OCI-M1 (cell line): ENCODE measurements around the gene MCM3AP.
"Not testable (repeated sequence)": the region's sequence is repeated elsewhere in the genome, so short reads cannot be mapped to it uniquely, and the experiment has no call there.

Source experiments
- DNase-seq: peaks from one replicate; lab custom pipeline; 2025; lab: John Stamatoyannopoulos, UW

The MCM3AP gene

GRCh38 chr21:46311568-46311967 is 26.2 kb upstream of the MCM3AP start:
- no peak for DNase-seq

DNA sequence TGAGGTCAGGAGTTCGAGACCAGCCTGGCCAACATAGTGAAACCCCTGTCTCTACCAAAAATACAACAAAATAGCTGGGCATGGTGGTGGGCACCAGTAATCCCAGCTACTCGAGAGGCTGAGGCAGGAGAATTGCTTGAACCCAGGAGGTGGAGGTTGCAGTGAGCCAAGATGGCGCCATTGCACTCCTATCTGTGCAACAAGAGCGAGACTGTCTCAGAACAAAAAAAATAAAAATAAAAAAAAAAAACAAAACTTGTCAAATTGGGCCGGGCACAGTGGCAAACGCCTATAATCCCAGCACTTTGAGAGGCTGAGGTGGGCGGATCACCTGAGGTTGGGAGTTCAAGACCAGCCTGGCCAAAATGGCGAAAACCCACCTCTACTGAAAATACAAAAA is 24.8 kb upstream of the MCM3AP start:
- not testable (repeated sequence) for DNase-seq

DNA sequence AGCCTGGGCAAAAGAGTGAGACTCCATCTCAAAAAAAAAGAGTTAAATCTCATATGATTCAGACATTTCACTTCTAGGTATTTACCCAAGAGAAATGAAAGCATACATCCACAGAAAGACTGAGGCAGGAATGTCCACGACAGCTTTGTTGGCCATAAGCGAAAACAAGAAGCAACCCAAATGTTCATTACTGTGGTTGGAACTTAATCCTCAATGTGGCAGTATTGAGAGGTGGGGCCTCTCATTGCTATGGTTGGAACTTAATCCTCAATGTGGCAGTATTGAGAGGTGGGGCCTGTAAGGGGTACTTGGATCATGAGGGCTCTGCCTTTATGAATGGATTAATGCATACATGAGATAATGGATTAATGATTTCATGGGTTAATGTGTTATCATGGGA is 23.0 kb upstream of the MCM3AP start:
- DNase-seq = no peak

DNA sequence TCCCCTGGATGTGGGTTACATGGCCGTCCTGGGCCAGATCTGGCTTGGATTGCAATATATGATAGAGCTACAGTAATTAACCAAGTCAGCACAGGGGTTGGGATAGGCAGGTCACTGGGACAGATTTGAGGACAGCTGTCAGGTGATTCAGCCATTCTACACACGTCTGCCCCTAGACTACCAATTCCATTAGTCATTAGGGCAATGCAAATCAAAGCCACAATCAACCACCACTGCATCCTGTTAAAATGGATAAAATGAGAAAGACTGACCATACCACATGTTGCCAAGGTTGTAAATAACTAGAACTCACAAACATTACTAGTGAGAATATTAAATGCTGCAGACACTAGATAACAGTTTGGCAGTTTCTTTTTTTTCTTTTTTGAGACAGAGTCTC is 22.2 kb upstream of the MCM3AP start:
- DNase-seq = peak; percentile 71

GRCh38 chr21:46304955-46305354 is 19.5 kb upstream of the MCM3AP start:
- no peak for DNase-seq

GRCh38 chr21:46304437-46304836 is 19.0 kb upstream of the MCM3AP start:
- DNase-seq = no peak

- no peak for DNase-seq
These were observed 16.3 kb upstream of the MCM3AP start for GRCh38 chr21:46301759-46302158.

- DNase-seq = no peak
These were observed 13.8 kb upstream of the MCM3AP start for GRCh38 chr21:46299167-46299566.

DNA sequence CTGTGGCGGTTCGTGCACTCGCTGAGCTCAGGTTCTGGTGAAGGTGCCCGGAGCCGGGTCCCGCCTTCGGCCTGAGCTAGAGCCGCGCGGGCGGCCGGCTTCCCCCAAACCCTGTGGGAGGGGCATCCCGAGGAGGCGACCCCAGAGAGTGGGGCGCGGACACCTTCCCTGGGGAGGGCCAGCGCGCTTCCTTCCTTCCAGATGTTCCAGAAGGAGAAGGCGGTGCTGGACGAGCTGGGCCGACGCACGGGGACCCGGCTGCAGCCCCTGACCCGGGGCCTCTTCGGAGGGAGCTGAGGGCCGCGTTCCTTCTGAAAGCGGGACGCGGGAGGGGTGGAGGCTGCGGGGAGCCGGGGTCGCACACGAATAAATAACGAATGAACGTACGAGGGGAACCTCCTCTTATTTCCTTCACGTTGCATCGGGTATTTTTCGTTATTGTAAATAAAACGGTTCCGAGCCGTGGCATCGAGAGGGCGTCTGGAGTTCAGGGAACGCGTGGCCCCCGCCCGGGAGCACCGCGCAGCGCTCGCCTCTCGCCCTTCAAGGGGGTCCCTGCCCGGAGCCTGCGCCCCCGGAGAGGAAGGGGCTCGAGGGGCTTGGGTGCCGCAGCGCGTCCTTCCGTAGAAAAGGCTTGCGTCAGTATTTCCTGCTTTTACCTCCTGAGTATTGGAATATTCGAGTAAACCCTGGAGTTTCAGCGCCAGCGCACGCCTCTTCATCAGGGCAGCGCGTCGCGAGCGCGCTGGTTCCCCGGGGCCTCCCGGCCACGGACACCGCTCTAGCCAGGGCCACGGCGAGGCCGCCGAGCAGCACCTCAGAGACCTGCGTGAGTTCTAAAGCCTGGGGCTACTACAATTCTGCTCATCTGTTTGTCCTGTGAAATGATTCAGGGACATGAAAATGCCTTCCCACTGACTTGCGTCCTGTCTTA is 12.2 kb upstream of the MCM3AP start:
- DNase-seq = no peak

- no peak for DNase-seq
These were observed 10.8 kb upstream of the MCM3AP start for GRCh38 chr21:46295996-46296752.

DNA sequence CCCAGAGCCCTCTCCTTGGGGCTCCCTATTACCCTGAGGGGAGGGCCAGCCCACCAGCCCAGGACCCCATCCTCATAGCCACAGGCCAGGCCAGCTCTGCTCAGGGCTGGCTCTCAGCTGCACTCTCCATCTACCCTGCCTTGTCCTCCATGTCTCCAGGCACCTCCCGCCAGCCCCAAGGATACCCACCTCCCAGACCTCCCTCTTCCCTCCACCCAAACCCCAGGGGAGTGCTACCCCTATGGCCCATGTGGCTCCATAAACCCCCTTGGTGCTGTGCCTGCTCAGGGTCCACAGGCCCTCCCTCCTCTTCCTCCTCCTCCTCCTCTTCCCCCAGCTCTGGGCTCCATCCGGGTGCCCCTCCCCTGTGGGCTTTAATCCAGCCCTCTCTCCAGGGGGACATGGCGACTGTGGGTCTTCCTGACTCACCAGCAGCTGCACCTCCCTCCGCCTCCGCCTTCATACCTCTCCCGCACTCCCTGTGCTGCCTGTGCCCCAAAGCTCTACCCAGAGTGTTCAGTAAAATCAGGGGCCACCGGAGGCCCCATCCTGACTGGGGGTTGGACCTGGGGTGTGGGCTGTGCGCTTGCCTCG is 9.9 kb upstream of the MCM3AP start:
- DNase-seq = no peak

DNA sequence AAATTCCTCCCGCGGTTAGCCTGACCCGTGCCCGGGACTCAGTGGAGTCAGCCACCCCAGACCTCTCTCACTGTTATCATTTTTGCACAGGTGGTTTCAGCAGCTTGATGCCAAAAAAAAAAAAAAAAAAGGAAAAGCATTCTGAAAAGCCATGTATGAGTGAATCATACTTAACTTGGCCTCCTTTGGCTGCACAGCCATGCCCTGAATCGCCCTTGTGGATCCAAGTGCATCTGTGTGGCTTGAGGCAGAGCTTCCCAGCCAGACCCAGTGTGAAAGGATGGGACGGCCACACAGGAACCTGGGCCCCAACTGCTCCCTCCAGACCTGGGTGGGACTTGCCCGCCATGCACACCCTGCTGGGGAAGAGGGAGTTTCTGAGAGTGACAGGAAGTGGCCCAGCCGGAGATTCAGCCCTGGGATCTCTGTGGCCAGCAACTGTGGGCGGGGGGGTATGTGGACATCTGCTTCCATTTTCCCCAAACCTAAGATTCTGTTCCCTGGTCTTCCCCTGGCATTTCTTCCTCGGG is 9.3 kb upstream of the MCM3AP start:
- peak; percentile 94 for DNase-seq

DNA sequence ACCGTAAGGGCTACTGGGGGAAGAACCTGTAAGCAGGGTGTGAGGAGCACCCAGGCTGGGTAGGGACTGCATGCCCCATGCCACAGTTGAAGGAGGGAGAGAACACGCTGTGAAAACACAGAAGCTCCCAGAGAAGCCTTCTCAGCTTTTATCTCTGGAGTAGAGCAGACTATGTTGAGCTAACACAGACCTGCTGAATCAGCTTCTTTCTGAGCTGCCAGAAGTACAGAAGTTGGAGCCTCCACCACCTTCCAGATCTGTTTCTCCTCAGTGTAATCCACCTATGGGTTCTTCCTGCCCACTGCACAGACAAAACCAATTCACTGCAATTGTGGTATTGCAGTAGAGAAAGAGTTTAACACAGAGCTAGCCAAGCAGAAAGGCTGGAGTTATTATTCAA is 6.2 kb upstream of the MCM3AP start:
- no peak for DNase-seq

DNA sequence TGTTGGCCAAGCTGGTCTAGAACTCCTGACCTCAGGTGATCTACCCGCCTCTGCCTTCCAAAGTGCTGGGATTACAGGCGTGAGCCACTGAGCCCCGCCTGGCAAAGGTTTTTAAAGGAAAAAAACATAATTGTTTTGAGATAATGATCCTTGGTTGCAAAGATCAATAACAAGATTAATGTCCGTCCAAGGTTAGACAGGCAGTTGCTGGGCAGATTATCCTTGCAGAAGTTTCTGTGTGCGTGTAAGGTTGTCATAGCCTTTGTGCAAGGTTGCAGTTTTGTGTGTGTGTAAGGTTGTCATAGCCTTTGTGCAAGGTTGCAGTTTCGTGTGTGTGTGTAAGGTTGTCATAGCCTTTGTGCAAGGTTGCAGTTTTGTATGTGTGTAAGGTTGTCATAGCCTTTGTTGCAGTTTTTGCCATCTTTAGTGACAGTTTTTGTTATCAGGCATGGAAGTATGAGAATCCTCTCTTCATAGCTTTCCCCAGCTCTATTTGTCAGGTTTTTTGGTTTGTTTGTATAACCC is 4.3 kb upstream of the MCM3AP start:
- DNase-seq = no peak

DNA sequence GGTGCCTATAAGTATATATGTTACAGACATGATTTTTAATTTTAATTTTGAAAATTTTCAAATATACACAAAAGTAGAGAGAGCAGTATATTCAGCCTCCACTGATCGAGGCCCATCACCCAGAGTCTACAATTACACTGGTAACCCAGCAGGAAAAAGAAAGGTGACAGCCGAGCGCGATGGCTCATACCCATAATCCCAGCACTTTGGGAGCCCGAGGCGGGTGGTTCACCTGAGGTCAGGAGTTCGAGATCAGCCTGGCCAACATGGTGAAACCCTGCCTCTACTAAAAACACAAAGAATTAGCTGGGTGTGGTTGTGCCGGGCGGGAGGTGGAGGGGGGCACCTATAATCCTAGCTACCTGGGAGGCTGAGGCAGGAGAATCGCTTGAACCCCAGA is 2.1 kb upstream of the MCM3AP start:
- DNase-seq = no peak

- peak; percentile 86 for DNase-seq
These were observed 1.2 kb upstream of the MCM3AP start for GRCh38 chr21:46286648-46287002.

DNA sequence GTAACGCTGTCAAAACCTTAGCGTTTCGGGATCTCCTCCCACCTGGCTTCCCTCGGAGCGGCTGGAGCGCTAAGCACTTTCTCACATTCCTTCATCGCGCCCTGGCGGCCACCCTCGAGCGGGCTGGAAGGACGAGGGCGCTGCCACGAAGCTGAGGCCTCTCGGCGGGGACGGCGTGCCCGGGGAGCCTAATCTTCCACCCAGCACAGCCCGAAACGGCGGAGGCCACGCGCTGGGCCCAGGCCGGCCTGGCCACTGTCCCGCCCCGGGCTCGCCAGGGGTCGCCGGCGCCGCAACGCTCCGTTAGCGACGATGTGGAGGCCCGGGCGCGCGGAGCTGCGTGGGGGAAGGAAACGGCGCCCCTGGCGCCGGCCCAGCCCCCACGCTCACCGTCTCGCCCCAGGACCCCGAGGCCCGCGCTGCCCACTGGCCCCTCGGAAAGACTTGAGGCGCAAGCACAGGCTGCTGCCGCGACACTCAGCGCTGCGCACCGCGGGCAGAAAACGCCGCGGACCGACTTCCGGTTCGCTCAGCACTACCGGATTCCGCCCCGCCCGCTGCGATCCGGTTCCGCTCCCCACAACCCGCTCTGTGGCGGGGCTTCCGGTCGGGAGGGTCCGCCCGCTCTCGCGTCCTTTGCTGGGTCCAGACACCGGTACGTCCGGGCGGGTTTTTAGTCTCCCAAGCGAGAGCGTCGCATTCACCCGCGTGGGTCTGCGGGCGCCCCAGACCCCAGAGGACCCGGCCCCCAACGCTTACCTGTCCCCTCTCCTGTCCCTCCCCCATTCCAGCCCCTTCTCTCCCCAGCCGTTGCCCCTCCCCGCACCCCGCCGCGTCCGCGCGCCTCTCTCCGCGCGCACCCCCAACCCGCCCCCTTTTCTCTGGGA is 593 bp upstream of the MCM3AP start, which contains the start of gene YBEY:
YBEY (plus strand) TSS at position 582 of the 887 bp plus-strand sequence. CDS start 572 bp downstream, outside the sequence.
- peak; percentile 97 for DNase-seq

DNA sequence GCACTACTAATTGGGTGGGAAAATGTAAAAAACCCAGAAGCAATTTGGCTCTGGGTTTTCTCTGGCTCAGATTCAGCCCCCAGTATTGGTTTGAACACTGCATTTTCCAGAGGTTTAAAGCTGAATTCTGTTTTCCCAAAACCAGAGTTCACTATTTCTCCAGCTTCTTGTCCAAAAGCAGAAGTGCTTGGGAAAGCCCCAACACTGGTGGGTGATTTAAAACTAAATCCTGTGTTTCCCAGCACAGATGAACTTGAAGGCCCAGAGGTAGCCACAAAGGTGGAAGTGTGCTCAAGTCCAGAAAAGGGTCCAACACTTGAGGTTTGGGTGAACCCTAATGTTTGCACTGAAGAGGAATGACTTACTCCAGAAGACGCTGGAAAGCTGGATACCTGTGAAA is 678 bp downstream of the MCM3AP start:
- no peak for DNase-seq

- DNase-seq = no peak
These were observed 1.2 kb downstream of the MCM3AP start for GRCh38 chr21:46284077-46284644.

- no peak for DNase-seq
These were observed 10.5 kb downstream of the MCM3AP start for GRCh38 chr21:46274797-46275390.
